ENCODE data around the gene SCAANT1. TPM values are rescaled to one million over a fixed set of nuclear protein-coding genes. Genes with fewer than 3 reads are reported as not detected.

The SCAANT1 gene
- total and polyA plus RNA-seq, 2 donors (not counting 1 experiment from before 2014, with no cell fraction given): 1.7 TPM; not detected in 1

- Mint-ChIP-seq H3K27me3 (no peaks in the 10 kb centered on the region), H3K9me3 (ENCODE audit: insufficient read depth) (no peaks in the 10 kb centered on the region), H3K4me1 (peaks cover 62% of the 10 kb centered on the region), H3K4me3 (no peak overlapping the region), H3K27ac (no peak overlapping the region)
- ChIA-PET CTCF (no interaction called here), POLR2A (no interaction called here)
- no peak overlapping the region for H3K27ac ChIP-seq (ENCODE audit: low read length in 2 of 2)
- peaks cover 28 to 30% of the 10 kb centered on the region in 2 donors for H3K4me1 ChIP-seq (ENCODE audit: control insufficient read depth in 2 of 2, insufficient read depth in 2 of 2, low read length in 2 of 2)
- no peak overlapping the region for H2AFZ ChIP-seq (ENCODE audit: insufficient read depth, low read depth, low read length, poor library complexity, severe bottlenecking)
- peaks cover 0 to 4% (median 2%) of the 10 kb centered on the region in 3 donors for H3K9me3 ChIP-seq (ENCODE audit: control extremely low read depth in 1 of 3, control insufficient read depth in 2 of 3, insufficient read depth in 1 of 3, low read length in 2 of 3)
- intact Hi-C loops (cut with micrococcal nuclease): no loop called here
- no peaks in the 10 kb centered on the region for H3K27me3 ChIP-seq (replicated peaks in 1 of 4; ENCODE audit: control extremely low read depth in 1 of 4, control insufficient read depth in 3 of 4, insufficient read depth in 4 of 4, low read length in 3 of 4)
- no peaks in the 10 kb centered on the region for H4K20me1 ChIP-seq (ENCODE audit: control insufficient read depth, insufficient read depth, low read length, poor library complexity, severe bottlenecking)
- no peak overlapping the region for H3K4me2 ChIP-seq (replicated peaks; ENCODE audit: low read depth, low read length, poor library complexity, severe bottlenecking)
- peaks cover 0 to 31% of the 10 kb centered on the region in 2 experiments for H3K36me3 ChIP-seq (replicated peaks in 1 of 2; ENCODE audit: control extremely low read depth in 1 of 2, control insufficient read depth in 1 of 2, extremely low read depth in 1 of 2, insufficient read depth in 2 of 2, low read length in 1 of 2)
- peaks cover 30% of the 10 kb centered on the region for H3K79me2 ChIP-seq (ENCODE audit: control insufficient read depth, insufficient read depth, low read length)
- H3K4me3 ChIP-seq (ENCODE audit: control extremely low read depth in 1 of 5, extremely low read depth in 1 of 5, insufficient read depth in 1 of 5, low read depth in 2 of 5, low read length in 4 of 5): no peak overlapping the region
- DNase-seq: no peak
- ATAC-seq (ENCODE audit: low read depth): no peak
- TF ChIP-seq EZH2 (IDR thresholded peaks at IDR 0.05; ENCODE audit: borderline replicate concordance, insufficient read depth, low read depth, low read length, poor library complexity, severe bottlenecking): no peak
- H3K9ac ChIP-seq (ENCODE audit: low read length): no peak overlapping the region
Measured at GRCh38 chr3:63918321-63918720, 6.1 kb upstream of the SCAANT1 start.

- WGBS (ENCODE audit: insufficient coverage): 70% methylated on average over 2 of the region's 5 CpGs
- no peaks in the 10 kb centered on the region for H3K27me3 ChIP-seq (replicated peaks in 1 of 4; ENCODE audit: control extremely low read depth in 1 of 4, control insufficient read depth in 3 of 4, insufficient read depth in 4 of 4, low read length in 3 of 4)
- H3K9ac ChIP-seq (ENCODE audit: low read length): no peak overlapping the region
- H3K9me3 Mint-ChIP-seq (ENCODE audit: insufficient read depth): no peaks in the 10 kb centered on the region
- H3K27ac Mint-ChIP-seq: no peak overlapping the region
- no peaks in the 10 kb centered on the region for H3K27me3 Mint-ChIP-seq
- peaks cover 43% of the 10 kb centered on the region for H3K4me1 Mint-ChIP-seq
- H3K4me3 ChIP-seq (ENCODE audit: control extremely low read depth in 1 of 5, extremely low read depth in 1 of 5, insufficient read depth in 1 of 5, low read depth in 2 of 5, low read length in 4 of 5): no peak overlapping the region
- intact Hi-C loops (cut with micrococcal nuclease): loop anchor here (5.0 kb wide), 1 partner anchor 48 kb away; no protein-coding TSS in a partner anchor
- DNase-seq: no peak
- ChIA-PET CTCF (interaction anchor here (0.9 to 1.3 kb wide), 2 partner anchors 14 to 45 kb away, joined by 3 read pairs; no protein-coding TSS in a partner anchor), POLR2A (no interaction called here)
- H3K4me1 ChIP-seq (ENCODE audit: control insufficient read depth in 2 of 2, insufficient read depth in 2 of 2, low read length in 2 of 2): peaks cover 17 to 25% of the 10 kb centered on the region in 2 donors
- H3K27ac ChIP-seq (ENCODE audit: low read length in 2 of 2): no peak overlapping the region
- ATAC-seq (ENCODE audit: low read depth): no peak
- no peak overlapping the region for H3K4me2 ChIP-seq (replicated peaks; ENCODE audit: low read depth, low read length, poor library complexity, severe bottlenecking)
- peaks cover 0 to 27% of the 10 kb centered on the region in 2 experiments for H3K36me3 ChIP-seq (replicated peaks in 1 of 2; ENCODE audit: control extremely low read depth in 1 of 2, control insufficient read depth in 1 of 2, extremely low read depth in 1 of 2, insufficient read depth in 2 of 2, low read length in 1 of 2)
- H3K79me2 ChIP-seq (ENCODE audit: control insufficient read depth, insufficient read depth, low read length): peaks cover 18% of the 10 kb centered on the region
- H3K4me3 Mint-ChIP-seq: peak overlapping the region; percentile 32
- no peaks in the 10 kb centered on the region for H3K9me3 ChIP-seq (ENCODE audit: control extremely low read depth in 1 of 3, control insufficient read depth in 2 of 3, insufficient read depth in 1 of 3, low read length in 2 of 3)
- no peak overlapping the region for H2AFZ ChIP-seq (ENCODE audit: insufficient read depth, low read depth, low read length, poor library complexity, severe bottlenecking)
- TF ChIP-seq CTCF (IDR thresholded peaks at IDR 0.05) (no peak), EZH2 (IDR thresholded peaks at IDR 0.05; ENCODE audit: borderline replicate concordance, insufficient read depth, low read depth, low read length, poor library complexity, severe bottlenecking) (no peak)
- H4K20me1 ChIP-seq (ENCODE audit: control insufficient read depth, insufficient read depth, low read length, poor library complexity, severe bottlenecking): no peaks in the 10 kb centered on the region
Measured at GRCh38 chr3:63914312-63914711, 2.1 kb upstream of the SCAANT1 start.
